ENCODE measurements around the gene COL18A1. TPM values are rescaled to one million over a fixed set of nuclear protein-coding genes. Genes with fewer than 3 reads are reported as not detected.

COL18A1 gene
- total RNA-seq, 1 donor from 2014 or later, result 150 TPM

DNA sequence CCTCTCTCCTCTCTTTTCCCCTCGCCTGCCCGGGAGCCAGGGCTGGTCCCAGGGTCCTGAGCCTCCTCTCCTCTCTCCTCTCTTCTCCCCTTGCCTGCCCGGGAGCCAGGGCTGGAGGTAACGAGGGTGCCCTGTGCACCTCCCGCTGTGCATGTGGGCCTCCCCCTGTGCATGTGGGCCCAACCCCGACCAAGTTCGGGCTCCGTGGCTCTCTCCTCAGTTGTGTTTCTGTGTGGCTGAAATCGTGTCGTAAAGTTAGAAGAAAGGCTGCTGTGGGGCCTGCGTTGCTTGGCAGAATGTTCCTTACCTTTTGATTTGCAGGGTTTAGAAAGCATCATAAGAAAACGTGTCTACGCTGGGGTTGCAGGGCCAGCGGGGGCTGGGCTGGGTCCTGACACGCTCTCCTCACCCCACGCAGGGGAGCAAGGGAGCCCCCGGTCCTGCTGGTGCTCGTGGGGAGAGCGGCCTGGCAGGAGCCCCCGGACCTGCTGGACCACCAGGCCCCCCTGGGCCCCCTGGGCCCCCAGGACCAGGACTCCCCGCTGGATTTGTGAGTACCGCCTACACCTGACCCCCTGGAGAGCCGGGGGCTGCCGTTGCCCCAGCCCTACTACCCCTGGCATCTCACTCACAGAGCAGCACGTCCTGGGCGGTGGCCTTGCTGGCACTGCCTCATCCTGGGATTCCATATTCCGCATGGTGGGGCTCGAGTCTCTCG is 81.6 kb downstream of the COL18A1 start:
- Mint-ChIP-seq H3K4me1 (ENCODE audit: unreplicated experiment) (peaks cover 6% of the 10 kb centered on the region), H3K9me3 (no peaks in the 10 kb centered on the region), H3K4me3 (no peak overlapping the region), H3K27ac (no peak overlapping the region), H3K27me3 (no peaks in the 10 kb centered on the region), H3K36me3 (peaks cover 8% of the 10 kb centered on the region)
- TF ChIP-seq, protein P1, sequence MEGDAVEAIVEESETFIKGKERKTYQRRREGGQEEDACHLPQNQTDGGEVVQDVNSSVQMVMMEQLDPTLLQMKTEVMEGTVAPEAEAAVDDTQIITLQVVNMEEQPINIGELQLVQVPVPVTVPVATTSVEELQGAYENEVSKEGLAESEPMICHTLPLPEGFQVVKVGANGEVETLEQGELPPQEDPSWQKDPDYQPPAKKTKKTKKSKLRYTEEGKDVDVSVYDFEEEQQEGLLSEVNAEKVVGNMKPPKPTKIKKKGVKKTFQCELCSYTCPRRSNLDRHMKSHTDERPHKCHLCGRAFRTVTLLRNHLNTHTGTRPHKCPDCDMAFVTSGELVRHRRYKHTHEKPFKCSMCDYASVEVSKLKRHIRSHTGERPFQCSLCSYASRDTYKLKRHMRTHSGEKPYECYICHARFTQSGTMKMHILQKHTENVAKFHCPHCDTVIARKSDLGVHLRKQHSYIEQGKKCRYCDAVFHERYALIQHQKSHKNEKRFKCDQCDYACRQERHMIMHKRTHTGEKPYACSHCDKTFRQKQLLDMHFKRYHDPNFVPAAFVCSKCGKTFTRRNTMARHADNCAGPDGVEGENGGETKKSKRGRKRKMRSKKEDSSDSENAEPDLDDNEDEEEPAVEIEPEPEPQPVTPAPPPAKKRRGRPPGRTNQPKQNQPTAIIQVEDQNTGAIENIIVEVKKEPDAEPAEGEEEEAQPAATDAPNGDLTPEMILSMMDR (conservative IDR thresholded peaks at IDR 0.05), result no peak
- no peak for DNase-seq (ENCODE audit: extremely low spot score, unreplicated experiment)

DNA sequence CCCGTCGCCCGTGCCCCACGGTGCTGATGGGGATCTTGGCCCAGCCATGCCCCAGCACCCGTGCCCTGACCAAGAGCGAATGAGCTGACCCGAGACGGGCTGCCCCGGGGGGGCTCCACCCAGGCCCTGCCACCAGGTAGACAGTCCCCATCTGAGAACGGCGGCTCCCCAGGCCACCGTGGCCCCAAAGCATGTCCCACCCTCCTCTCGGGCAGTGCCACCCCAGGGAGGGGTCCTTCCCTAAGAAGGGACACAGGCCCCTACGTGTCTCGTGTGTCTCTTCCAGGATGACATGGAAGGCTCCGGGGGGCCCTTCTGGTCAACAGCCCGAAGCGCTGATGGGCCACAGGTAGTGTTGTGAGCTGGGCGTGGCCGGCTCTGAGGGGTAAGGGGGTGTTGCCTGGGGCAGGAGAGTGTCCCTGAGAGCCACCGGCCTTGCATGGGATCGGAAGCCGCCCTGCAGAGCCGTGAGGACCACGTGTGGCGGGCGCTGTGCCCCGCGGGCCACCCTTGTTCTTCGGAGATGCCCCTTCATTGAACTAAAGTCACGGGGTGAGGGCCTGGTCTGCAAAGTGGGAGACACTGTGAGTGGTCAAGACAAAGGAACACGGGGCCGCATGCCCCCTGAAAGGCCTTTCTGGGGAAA is 82.3 kb downstream of the COL18A1 start:
- no peaks in the 10 kb centered on the region for H3K9me3 Mint-ChIP-seq
- no peak overlapping the region for H3K27ac Mint-ChIP-seq
- no peaks in the 10 kb centered on the region for H3K27me3 Mint-ChIP-seq
- TF ChIP-seq, protein P1 (conservative IDR thresholded peaks at IDR 0.05), result no peak
- peaks cover 6% of the 10 kb centered on the region for H3K4me1 Mint-ChIP-seq (ENCODE audit: unreplicated experiment)
- peaks cover 8% of the 10 kb centered on the region for H3K36me3 Mint-ChIP-seq
- no peak for DNase-seq (ENCODE audit: extremely low spot score, unreplicated experiment)
- no peak overlapping the region for H3K4me3 Mint-ChIP-seq

DNA sequence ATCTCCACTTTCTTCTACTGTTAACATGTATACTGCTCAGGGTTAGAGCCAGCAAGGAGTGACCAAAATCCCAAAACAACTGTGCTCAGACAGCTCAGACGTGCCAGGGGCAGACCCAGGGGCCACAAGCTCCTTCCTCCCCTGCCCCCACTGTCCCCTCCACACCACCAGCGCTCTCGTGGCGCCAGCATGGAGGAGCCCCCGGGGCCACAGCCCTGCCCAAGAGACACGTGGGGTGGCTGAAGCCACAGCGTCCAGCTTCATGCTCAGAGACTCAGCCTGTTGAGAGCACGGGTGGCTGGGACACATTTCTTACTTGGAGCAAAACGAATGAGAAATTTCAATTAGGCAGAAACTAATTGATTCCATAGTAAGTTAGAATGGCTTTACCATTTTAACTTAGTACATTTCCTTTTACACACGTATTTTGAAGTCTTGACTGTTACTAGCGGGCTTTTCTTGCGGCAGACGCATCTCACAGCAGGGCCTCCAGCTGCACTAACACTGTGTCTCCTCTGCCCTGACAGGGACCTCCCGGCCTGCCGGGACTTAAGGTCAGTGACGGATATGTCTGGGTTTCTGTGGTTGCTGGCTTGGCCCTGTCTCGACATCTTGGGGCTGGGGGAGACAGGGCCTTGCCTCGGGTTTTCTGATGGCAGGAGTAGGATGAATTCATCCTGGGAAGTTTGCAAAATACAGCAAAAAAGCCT is 83.1 kb downstream of the COL18A1 start:
- Mint-ChIP-seq H3K36me3 (peaks cover 8% of the 10 kb centered on the region), H3K4me1 (ENCODE audit: unreplicated experiment) (peaks cover 6% of the 10 kb centered on the region), H3K4me3 (no peak overlapping the region), H3K9me3 (no peaks in the 10 kb centered on the region), H3K27me3 (no peaks in the 10 kb centered on the region), H3K27ac (no peak overlapping the region)
- TF ChIP-seq, protein P1 (conservative IDR thresholded peaks at IDR 0.05), result no peak
- DNase-seq (ENCODE audit: extremely low spot score, unreplicated experiment), result no peak

DNA sequence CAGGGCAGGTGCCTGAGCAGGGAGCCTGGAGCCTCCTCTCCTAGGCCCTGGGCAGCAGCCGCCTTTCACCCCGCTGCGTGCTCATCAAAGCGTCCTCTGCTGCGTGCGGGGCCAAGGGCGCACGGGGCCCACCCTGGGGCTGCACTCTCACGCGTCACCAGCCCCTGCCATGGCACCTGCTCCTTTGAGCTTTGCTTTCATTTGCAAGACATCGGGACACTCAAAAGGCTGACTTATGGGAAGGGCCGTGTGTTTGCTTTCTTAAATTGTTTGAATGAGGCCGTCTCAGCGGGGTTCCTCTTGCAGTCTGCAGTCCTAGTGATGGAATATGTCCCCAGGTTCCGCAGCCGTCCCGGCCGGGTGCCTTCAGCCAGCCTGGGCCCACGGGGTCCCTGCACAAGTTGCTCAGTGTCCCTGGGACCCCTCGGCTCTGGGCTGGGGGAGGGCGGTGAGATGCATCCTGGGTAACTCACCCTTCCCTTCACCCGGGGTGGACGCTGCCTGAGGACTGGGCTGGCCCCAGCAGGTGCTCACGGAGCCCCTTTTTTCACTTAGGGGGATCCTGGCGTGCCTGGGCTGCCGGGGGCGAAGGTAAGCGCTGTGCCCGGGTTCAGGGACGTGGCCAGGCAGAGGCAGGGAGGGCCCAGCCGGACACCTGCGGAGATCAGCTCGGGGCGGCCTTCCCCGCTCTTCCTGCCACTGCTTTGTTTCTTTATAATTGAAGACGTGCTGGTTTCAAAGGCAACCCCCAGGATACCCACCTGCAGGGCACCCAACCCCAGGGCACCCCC is 84.2 kb downstream of the COL18A1 start:
- H3K9me3 Mint-ChIP-seq, result no peaks in the 10 kb centered on the region
- peaks cover 5% of the 10 kb centered on the region for H3K36me3 Mint-ChIP-seq
- H3K27ac Mint-ChIP-seq, result no peak overlapping the region
- TF ChIP-seq, protein P1 (conservative IDR thresholded peaks at IDR 0.05), result no peak
- no peak for DNase-seq (ENCODE audit: extremely low spot score, unreplicated experiment)
- H3K27me3 Mint-ChIP-seq, result no peaks in the 10 kb centered on the region
- peaks cover 6% of the 10 kb centered on the region for H3K4me1 Mint-ChIP-seq (ENCODE audit: unreplicated experiment)
- H3K4me3 Mint-ChIP-seq, result no peak overlapping the region

DNA sequence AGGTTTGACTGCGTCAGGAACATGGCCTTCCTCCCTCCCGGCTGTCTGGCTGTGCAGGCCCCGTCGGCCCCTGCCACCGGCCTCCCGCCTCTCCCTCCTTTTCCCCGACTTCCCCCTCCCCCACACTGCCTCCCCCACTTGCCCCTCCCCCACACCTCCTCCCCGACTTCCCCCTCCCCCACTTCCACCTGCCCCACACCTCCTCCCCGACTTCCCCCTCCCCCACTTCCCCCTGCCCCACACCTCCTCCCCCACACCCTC is 84.7 kb downstream of the COL18A1 start:
- Mint-ChIP-seq H3K4me1 (ENCODE audit: unreplicated experiment) (peaks cover 6% of the 10 kb centered on the region), H3K4me3 (no peak overlapping the region), H3K9me3 (no peaks in the 10 kb centered on the region), H3K27me3 (no peaks in the 10 kb centered on the region), H3K27ac (no peak overlapping the region), H3K36me3 (no peaks in the 10 kb centered on the region)
- no peak for DNase-seq (ENCODE audit: extremely low spot score, unreplicated experiment)
- TF ChIP-seq, protein P1 (conservative IDR thresholded peaks at IDR 0.05), result no peak
